GM12892 (cell line): ENCODE results near the gene WDR89. TPM values are rescaled to one million over a fixed set of nuclear protein-coding genes. Genes with fewer than 3 reads are reported as not detected.
A peak's percentile ranks its signal among the peaks of the same experiment; 100 is the strongest.

Experiments
- DNase-seq: peaks from one replicate; pipeline ENCODE4 v3.0.0; 2011; ENCODE audit not compliant: insufficient read length
- FAIRE-seq: peaks from 2 replicates; lab custom pipeline; 2011; peaks lifted over from hg19 to GRCh38; lab: Jason Lieb, UNC
- POLR2A ChIP-seq: IDR thresholded peaks from 2 replicates; pipeline ENCODE4 v1.6.1; 2011; ENCODE audit warnings: low read depth, low read length, control low read depth
- POLR2AphosphoS5 ChIP-seq: IDR thresholded peaks from 2 replicates; pipeline ENCODE4 v1.6.1; 2011; ENCODE audit warnings: low read depth, low read length, control low read depth
- TAF1 ChIP-seq: IDR thresholded peaks from 2 replicates; pipeline ENCODE4 v1.6.1; 2011; ENCODE audit warnings: low read depth, mild to moderate bottlenecking, control low read depth, low read length, borderline replicate concordance
- polyA plus RNA-seq: library from polyadenylated mRNA; unstranded; fragments of >200 nt; gene quantifications from one replicate; pipeline ENCODE4 v1.2.1, GENCODE V29; 2012; ENCODE audit warnings: missing spikeins, inconsistent platforms; ENCODE audit not compliant: missing spikeins

Gene WDR89, protein sequence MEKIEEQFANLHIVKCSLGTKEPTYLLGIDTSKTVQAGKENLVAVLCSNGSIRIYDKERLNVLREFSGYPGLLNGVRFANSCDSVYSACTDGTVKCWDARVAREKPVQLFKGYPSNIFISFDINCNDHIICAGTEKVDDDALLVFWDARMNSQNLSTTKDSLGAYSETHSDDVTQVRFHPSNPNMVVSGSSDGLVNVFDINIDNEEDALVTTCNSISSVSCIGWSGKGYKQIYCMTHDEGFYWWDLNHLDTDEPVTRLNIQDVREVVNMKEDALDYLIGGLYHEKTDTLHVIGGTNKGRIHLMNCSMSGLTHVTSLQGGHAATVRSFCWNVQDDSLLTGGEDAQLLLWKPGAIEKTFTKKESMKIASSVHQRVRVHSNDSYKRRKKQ
- polyA plus RNA-seq, result 17.8 TPM

DNA sequence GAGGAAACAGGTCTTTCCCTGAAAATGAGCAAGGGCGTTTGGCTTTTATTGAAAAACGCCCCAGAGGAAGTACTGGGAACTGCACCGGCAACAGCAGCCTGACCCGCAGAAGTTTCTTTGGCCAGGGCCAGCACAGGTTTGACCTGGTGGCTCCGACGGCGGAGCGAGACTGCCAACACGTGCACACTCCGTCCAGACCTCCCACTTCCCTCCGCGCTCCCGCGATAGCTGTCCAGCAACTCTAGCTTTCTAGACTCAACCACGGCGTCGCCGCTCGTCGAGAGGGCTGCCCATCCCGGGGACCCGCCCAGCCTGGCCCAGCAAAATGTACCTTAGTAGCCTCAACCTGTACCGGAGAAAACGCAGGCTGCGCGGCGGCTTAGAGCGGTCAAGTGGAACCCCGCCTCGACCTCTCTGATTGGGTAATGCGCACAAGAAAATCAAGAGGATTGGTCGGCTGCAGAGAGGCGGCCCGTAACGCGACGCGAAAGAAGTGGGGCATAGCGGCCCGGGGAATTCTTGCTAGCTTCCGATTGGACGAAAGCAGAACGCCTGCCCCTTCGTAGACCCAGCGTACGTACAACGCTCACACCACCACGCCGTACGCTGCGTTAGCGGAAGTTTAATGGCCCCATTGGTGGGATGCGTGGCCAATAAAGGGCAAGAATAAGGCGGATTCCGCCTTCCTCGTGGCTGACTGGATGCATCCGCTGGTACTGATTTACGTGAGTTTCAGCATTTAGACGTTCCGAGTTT, at the start of gene WDR89:
Gene WDR89, minus strand, starts transcription at position 399 of the 756 bp plus-strand sequence. CDS start 41,929 bp downstream, outside the sequence.
- TF ChIP-seq POLR2A, result peak; percentile 94
- TF ChIP-seq TAF1, result peak; percentile 95
- TF ChIP-seq POLR2AphosphoS5, result peak; percentile 93
- peak; percentile 98 for FAIRE-seq
- DNase-seq, result peak; percentile 76

DNA sequence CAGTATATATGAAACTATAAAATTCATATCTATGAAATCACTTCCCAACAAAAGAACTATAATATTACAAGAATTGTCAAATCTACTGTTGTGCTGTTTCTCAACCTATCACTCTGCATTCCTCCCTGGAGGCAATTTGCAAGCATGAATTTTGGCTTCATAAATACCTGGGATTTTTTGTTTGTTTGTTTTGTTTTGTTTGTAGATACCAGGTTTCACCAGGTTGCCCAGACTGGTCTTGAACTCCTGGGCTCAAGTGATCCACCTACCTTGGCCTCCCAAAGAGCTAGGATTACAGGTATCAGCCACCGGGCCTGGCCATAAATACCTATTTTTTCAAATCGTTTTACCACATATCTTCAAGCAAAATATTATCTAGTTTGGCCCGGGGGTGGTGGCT, 47.5 kb upstream of the WDR89 start:
- DNase-seq (no peak), FAIRE-seq (no peak)
- TF ChIP-seq POLR2A (no peak), POLR2AphosphoS5 (no peak), TAF1 (no peak)

DNA sequence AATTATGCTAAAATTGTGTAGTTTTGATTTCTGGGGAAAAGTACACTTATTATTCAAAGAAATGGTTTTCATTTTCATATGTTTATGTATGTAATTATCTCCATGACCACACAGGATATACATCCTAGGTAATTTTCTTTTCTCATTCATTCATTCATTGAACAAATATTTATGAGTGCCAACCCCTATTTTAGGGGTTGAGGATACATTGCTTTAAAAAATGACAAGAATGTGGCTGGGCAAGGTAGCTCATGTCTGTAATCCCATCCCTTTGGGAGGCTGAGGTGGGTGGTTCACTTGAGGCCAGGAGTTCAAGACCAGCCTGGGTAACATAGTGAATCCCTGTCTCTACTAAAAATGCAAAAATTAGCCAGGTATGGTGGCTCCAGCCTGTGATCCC, 45.3 kb upstream of the WDR89 start:
- FAIRE-seq, result no peak
- TF ChIP-seq POLR2A (no peak), TAF1 (no peak), POLR2AphosphoS5 (no peak)
- no peak for DNase-seq

DNA sequence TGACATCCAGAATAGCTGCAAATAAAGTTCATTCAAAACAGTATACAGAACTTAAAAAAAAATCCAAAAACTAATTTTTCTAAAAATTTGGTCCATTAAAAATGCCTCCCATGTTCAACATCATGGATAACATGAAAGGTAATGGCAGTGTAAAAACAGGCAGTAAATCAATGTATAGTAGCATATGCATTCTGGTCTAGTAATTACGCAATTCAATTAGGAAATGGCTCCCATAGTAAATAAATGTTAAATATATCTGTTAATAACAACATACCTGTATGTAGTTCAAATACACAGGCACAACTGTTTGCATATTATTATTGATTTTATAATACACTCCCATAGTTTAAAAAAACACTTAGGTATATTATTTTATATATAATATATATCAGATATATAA, 43.7 kb upstream of the WDR89 start:
- TF ChIP-seq POLR2AphosphoS5 (no peak), POLR2A (no peak), TAF1 (no peak)
- no peak for FAIRE-seq

DNA sequence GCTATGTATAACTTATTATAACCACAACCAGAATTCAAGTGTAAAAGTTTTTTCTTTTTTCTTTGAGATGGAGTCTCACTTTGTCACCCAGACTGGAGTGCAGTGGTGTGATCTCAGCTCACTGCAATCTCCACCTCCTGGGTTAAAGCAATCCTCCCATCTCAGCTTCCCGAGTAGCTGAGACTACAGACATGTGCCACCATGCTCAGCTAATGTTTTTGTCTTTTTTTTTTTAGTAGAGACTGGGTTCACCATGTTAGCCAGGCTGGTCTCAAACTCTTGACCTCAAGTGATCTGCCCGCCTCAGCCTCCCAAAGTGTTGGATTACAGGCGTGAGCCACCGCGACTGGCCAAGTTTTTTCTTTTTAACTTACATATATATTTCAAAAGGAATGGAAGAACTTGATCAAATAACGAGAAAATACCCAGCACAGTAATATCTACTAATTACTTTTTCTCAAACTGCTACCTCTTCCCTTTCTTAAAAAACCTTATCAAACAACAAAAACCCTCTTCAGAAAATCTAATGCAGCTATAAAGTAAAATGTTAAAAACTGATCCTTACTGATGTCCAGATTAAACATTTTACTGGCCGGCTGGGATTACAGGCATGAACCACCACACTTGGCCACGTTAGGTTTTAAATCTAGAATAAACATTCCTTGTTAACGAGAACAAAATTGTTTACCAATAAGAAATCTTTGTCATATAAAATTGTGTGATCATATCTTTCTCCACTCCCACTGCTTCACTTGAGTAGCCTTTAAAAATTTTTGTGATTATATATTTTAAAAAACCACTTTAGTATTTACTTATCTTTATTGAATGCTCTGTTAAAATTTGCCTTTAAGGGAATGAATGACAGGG, 41.3 kb upstream of the WDR89 start:
- TF ChIP-seq POLR2A, result no peak
- TF ChIP-seq POLR2AphosphoS5, result no peak
- no peak for TF ChIP-seq TAF1
- DNase-seq (no peak), FAIRE-seq (no peak)

More for the DNA sequence above, 43.7 kb upstream of the WDR89 start:
- DNase-seq, result no peak

DNA sequence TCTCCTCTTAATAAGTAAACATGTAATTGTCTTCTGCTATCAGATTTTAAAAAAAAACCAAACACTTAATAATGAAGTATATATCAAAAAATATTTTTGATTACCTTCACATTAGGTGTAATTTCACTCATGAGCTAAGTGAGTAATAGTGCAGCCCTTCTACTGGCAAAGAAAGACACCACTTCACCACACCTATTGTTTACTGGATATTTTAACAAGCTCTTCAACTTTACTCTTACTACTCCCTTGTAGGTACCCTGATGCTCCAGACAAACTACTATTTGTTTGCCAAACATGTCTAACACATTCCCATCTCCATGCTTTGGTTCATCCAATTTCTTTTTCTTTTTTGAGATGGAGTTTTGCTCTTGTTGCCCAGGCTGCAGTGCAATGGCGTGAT, 36.9 kb upstream of the WDR89 start:
- FAIRE-seq, result no peak
- DNase-seq, result no peak
- TF ChIP-seq POLR2A (no peak), TAF1 (no peak), POLR2AphosphoS5 (no peak)

DNA sequence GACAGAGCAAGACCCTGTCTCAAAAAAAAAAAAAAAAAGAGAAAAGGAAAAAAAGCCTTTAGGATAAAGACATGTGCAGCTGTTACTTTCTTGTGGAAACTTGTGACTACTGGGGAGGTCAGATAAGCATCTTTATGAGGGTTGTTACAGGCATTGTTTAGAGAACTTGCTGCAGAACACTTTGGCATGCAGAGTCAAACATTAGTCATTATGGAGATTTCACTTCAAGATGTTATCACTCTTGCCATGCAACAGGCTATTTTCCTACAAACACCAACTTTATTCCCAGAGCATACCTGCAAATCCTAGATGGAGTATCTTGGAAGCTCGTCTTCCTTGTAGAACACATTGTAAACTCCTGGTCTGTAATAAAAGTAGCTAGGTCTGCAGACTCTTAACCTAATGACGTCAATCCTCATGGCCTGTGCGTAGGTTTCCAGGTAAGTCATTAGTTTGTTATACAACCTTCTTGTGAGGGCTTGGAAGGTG, 36.3 kb upstream of the WDR89 start:
- DNase-seq, result no peak

DNA sequence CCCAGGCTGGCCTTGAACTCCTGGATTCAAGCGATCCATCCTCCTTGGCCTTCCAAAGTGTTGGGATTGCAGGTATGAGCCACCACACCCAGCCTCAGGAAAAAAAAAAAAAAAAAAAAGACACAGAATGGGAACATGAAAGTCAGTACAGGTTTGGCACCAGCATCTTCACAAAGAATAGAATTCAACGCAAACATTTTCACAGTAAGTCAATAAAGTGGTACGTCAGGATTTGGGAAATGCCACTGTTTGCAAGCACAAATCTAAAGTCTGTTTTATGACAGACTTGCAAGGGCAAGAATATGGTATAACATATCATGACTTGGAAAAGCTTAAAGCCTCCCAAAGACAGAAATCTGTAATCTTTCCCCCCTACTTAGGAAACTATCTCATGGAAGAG, 34.9 kb upstream of the WDR89 start:
- FAIRE-seq (no peak), DNase-seq (no peak)
- TF ChIP-seq TAF1 (no peak), POLR2A (no peak), POLR2AphosphoS5 (no peak)

More for the DNA sequence above, 36.3 kb upstream of the WDR89 start:
- TF ChIP-seq POLR2AphosphoS5, result no peak
- TF ChIP-seq POLR2A, result no peak
- no peak for FAIRE-seq

DNA sequence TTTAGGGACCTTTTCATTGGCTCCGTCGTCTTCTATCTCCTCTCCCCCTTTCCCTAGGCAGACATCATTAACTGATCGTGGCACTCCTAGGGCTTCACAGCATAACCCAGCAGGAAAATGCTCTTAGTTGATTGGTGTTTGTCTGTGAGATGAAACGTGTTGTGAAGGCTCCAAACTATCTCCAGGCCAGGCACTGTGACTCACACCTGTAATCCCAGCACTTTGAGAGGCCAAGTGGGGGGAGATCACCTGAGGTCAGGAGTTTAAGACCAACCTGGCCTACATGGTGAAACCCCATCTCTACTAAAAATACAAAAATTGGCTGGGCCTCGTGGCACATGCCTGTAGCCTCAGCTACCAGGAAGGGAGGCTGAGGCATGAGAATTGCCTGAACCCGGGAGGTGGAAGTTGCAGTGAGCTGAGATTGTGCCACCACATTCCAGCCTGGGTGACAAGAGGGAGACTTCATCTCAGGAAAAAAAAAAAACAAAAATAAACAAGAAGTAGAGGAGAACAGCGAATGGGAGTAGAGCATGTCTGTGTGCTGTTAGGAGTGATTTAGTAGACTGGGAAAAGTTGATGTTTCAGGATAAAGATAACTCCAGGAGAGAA, 32.3 kb upstream of the WDR89 start:
- FAIRE-seq, result no peak
- TF ChIP-seq TAF1, result no peak
- TF ChIP-seq POLR2AphosphoS5, result no peak
- no peak for TF ChIP-seq POLR2A
- DNase-seq, result no peak

DNA sequence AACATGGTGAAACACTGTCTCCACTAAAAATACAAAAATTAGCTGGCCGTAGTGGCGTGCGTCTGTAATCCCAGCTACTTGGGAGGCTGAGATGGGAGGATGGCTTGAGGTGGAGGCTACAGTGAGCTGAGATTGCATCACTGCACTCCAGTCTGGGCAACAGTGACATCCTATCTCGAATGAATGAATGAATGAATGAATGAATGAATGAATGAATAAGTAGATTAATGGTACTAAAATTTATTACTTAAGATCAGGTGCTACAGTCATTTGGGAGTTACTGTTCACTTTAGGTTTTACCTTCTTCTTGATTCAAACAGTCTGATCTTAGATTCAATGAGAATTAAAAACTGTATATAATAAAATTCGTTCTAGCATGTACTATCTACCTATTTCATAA, 31.6 kb upstream of the WDR89 start:
- DNase-seq, result no peak
- TF ChIP-seq POLR2AphosphoS5, result no peak
- TF ChIP-seq POLR2A, result no peak
- no peak for TF ChIP-seq TAF1
- no peak for FAIRE-seq
